A549 (cell line): ENCODE measurements around the gene RAB3GAP2. TPM values are rescaled to one million over a fixed set of nuclear protein-coding genes. Genes with fewer than 3 reads are reported as not detected.

ENCODE experiments used
- ATAC-seq, 2 experiments: fragments of 200-7000 bp in 1 of 2; fragments of >200 bp in 1 of 2; cut with Nextera tagmentation in 1 of 2; cut with Tn5 transposase in 1 of 2; 3 replicates each; pipeline versions ENCODE4 v1.8.0 to v1.9.1; 2018 to 2020; ENCODE audit warnings: mild to moderate bottlenecking in 1 of 2, moderate library complexity in 1 of 2
- CTCF ChIA-PET: fragments of 300-600 bp; sonication (Branson Sonifier 250); formaldehyde crosslinking; extraction: SDS; loops from one replicate; lab custom pipeline; 2021; ENCODE audit warnings: antibody characterized with exemption, inconsistent platforms; lab: Yijun Ruan, JAX
- POLR2A ChIA-PET: fragments of 350-600 bp; formaldehyde crosslinking; extraction: SDS; loops from one replicate; lab custom pipeline; 2021; ENCODE audit warnings: antibody characterized with exemption, inconsistent platforms; lab: Yijun Ruan, JAX
- DNase-seq, 2 experiments: peaks; one replicate each; pipeline versions ENCODE4 v3.0.0 to v3.0.0-alpha.2; 2011 to 2016; ENCODE audit warnings: low read depth in 1 of 2, low spot score in 1 of 2
- FAIRE-seq: peaks from 2 replicates; lab custom pipeline; 2011; peaks lifted over from hg19 to GRCh38; lab: Jason Lieb, UNC
- H3K27ac ChIP-seq, 2 experiments: fragments of >200 bp; sonication (Bioruptor Twin); formaldehyde crosslinking; 3 replicates each; pipeline ENCODE4 v1.5.1; 2016 to 2017
- H3K4me1 ChIP-seq: fragments of >200 bp; sonication (Bioruptor Twin); formaldehyde crosslinking; 3 replicates; pipeline ENCODE4 v1.6.1; 2016
- H3K4me2 ChIP-seq: fragments of >200 bp; sonication (Bioruptor Twin); formaldehyde crosslinking; 3 replicates; pipeline ENCODE4 v1.6.1; 2016
- H3K4me3 ChIP-seq: fragments of >200 bp; sonication (Bioruptor Twin); formaldehyde crosslinking; 3 replicates; pipeline ENCODE4 v1.5.1; 2016
- H3K9me3 ChIP-seq: fragments of >200 bp; sonication (Bioruptor Twin); formaldehyde crosslinking; 3 replicates; pipeline ENCODE4 v1.6.1; 2016
- CHD4 ChIP-seq: fragments of 200-600 bp; sonication (generic); IDR thresholded peaks from 2 replicates; pipeline ENCODE4 v1.6.1; 2016; ENCODE audit warnings: antibody characterized with exemption, mild to moderate bottlenecking, borderline replicate concordance
- FOXS1 ChIP-seq: fragments of 250-450 bp; sonication (Bioruptor Pico); IDR thresholded peaks from 2 replicates; pipeline ENCODE4 v1.5.0; 2020; ENCODE audit warnings: mild to moderate bottlenecking, moderate library complexity
- HOXA7 ChIP-seq: fragments of 250-450 bp; sonication (Bioruptor Pico); IDR thresholded peaks from 2 replicates; pipeline ENCODE4 v1.5.0; 2020; ENCODE audit warnings: mild to moderate bottlenecking, moderate library complexity
- JUNB ChIP-seq: fragments of >200 bp; sonication (Bioruptor Twin); formaldehyde crosslinking; IDR thresholded peaks from 2 replicates; pipeline ENCODE4 v1.6.1; 2016
- KDM1A ChIP-seq: fragments of 200-600 bp; sonication (generic); IDR thresholded peaks from 2 replicates; pipeline ENCODE4 v1.6.1; 2016; ENCODE audit warnings: low read depth, mild to moderate bottlenecking
- NFE2L2 ChIP-seq: fragments of 150-350 bp; conservative IDR thresholded peaks from 2 replicates; pipeline ENCODE4 v1.6.1; 2014; ENCODE audit warnings: low read length
- NPAS2 ChIP-seq: fragments of 250-450 bp; sonication (Bioruptor Pico); IDR thresholded peaks from 2 replicates; pipeline ENCODE4 v1.8.0; 2022; ENCODE audit warnings: mild to moderate bottlenecking, moderate library complexity, borderline replicate concordance
- TP53 ChIP-seq: fragments of 250-450 bp; sonication (Bioruptor Pico); IDR thresholded peaks from 2 replicates; pipeline ENCODE4 v1.5.0; 2021; ENCODE audit warnings: mild to moderate bottlenecking, moderate library complexity
- WGBS: methylation state at CpG from one replicate; pipeline ENCODE4 v1.1.6; 2017; ENCODE audit errors: missing lambda C conversion rate; 5-methylcytosine and 5-hydroxymethylcytosine counted together
- polyA plus RNA-seq, 4 experiments: library from polyadenylated mRNA; depleted of rRNA in 3 of 4; stranded (reverse); fragments of >200 nt; fragmentation: RNase III in 1 of 4; extraction: RNeasy Plus Mini Kit Qiagen cat#74134 plus additional on column Dnase treatment in 1 of 4; gene quantifications; 2 replicates in 3 of 4; 3 replicates in 1 of 4; pipeline ENCODE4 v1.2.3, GENCODE V29; 2011 to 2017
- TF ChIP-seq, protein P1 (sequence below): fragments of 150-350 bp; IDR thresholded peaks from 2 replicates; pipeline ENCODE4 v1.6.1; 2014; ENCODE audit warnings: low read depth, mild to moderate bottlenecking, low read length
- TF ChIP-seq, protein P2 (sequence below): fragments of 250-450 bp; sonication (Bioruptor Pico); IDR thresholded peaks from 2 replicates; pipeline ENCODE4 v1.5.0; 2020; ENCODE audit warnings: low read depth, mild to moderate bottlenecking, moderate library complexity
- TF ChIP-seq, protein P3 (sequence below): IDR thresholded peaks from 2 replicates; pipeline ENCODE4 v1.6.1; 2012
- TF ChIP-seq, protein P4 (sequence below): fragments of 200-600 bp; sonication (generic); IDR thresholded peaks from 2 replicates; pipeline ENCODE4 v1.6.1; 2016; ENCODE audit warnings: antibody characterized with exemption, mild to moderate bottlenecking, moderate library complexity
- TF ChIP-seq, protein P5 (sequence below): fragments of >200 bp; sonication (Bioruptor Twin); formaldehyde crosslinking; IDR thresholded peaks from 2 replicates; pipeline ENCODE4 v1.6.1; 2016
- TF ChIP-seq, protein P6 (sequence below): fragments of 450-650 bp; IDR thresholded peaks from 2 replicates; pipeline ENCODE4 v1.6.1; 2014; ENCODE audit warnings: antibody characterized with exemption

Gene RAB3GAP2
- polyA plus RNA-seq, 2 of the 4 experiments (the other 2 are of a cell fraction): 14.1 to 42.8 TPM

DNA sequence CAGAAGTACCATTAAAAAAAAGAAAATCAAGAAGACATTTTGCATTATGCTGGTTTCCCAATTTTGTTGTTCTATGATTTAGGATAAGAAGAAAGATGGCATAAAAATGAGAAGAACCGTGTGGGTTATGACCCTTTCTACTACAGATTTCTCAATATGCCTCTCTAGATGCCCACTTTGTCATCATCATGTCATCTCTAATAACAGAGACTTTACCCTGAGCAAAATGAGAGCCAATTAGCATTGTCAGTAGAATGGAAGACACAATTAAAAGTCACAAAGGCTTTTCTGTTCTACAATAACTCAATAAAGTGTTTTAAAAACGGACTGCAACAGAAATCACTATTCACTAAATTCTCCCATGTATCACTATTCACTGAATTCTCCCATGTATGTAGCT lies 85.5 kb downstream of the RAB3GAP2 start (continued):
- TF ChIP-seq, protein P1, sequence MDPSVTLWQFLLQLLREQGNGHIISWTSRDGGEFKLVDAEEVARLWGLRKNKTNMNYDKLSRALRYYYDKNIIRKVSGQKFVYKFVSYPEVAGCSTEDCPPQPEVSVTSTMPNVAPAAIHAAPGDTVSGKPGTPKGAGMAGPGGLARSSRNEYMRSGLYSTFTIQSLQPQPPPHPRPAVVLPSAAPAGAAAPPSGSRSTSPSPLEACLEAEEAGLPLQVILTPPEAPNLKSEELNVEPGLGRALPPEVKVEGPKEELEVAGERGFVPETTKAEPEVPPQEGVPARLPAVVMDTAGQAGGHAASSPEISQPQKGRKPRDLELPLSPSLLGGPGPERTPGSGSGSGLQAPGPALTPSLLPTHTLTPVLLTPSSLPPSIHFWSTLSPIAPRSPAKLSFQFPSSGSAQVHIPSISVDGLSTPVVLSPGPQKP: no peak
- TF ChIP-seq FOXS1 (CRISPR knock-in tag) (no peak), TP53 (CRISPR knock-in tag) (no peak), NFE2L2 (no peak)
- TF ChIP-seq, protein P2, sequence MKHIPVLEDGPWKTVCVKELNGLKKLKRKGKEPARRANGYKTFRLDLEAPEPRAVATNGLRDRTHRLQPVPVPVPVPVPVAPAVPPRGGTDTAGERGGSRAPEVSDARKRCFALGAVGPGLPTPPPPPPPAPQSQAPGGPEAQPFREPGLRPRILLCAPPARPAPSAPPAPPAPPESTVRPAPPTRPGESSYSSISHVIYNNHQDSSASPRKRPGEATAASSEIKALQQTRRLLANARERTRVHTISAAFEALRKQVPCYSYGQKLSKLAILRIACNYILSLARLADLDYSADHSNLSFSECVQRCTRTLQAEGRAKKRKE: no peak
- TF ChIP-seq, protein P3, sequence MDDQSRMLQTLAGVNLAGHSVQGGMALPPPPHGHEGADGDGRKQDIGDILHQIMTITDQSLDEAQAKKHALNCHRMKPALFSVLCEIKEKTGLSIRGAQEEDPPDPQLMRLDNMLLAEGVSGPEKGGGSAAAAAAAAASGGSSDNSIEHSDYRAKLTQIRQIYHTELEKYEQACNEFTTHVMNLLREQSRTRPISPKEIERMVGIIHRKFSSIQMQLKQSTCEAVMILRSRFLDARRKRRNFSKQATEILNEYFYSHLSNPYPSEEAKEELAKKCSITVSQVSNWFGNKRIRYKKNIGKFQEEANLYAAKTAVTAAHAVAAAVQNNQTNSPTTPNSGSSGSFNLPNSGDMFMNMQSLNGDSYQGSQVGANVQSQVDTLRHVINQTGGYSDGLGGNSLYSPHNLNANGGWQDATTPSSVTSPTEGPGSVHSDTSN: no peak

DNA sequence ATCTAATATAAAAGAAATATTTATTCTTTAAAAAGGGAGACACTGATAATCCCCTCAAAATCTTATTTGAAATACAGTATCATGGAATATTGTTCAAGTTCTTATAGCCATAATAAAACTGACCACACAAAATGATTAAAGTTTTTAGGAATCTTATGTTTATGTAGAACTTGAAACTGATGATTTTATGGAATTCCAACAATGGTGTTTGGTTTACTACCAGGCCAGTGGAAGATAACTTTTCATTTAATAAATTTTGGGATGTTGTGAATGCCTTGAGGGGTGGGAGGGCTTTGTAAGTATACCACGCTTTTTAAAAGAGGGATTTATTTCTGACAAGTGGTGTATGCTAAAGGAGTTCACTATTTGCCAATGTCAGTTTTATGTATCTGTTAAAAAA lies 87.7 kb downstream of the RAB3GAP2 start:
- WGBS: 90% methylated on average over 1 of the region's 1 CpG
- POLR2A ChIA-PET: no interaction called here
- FAIRE-seq: no peak
- TF ChIP-seq, protein P2: no peak
- TF ChIP-seq, protein P4, sequence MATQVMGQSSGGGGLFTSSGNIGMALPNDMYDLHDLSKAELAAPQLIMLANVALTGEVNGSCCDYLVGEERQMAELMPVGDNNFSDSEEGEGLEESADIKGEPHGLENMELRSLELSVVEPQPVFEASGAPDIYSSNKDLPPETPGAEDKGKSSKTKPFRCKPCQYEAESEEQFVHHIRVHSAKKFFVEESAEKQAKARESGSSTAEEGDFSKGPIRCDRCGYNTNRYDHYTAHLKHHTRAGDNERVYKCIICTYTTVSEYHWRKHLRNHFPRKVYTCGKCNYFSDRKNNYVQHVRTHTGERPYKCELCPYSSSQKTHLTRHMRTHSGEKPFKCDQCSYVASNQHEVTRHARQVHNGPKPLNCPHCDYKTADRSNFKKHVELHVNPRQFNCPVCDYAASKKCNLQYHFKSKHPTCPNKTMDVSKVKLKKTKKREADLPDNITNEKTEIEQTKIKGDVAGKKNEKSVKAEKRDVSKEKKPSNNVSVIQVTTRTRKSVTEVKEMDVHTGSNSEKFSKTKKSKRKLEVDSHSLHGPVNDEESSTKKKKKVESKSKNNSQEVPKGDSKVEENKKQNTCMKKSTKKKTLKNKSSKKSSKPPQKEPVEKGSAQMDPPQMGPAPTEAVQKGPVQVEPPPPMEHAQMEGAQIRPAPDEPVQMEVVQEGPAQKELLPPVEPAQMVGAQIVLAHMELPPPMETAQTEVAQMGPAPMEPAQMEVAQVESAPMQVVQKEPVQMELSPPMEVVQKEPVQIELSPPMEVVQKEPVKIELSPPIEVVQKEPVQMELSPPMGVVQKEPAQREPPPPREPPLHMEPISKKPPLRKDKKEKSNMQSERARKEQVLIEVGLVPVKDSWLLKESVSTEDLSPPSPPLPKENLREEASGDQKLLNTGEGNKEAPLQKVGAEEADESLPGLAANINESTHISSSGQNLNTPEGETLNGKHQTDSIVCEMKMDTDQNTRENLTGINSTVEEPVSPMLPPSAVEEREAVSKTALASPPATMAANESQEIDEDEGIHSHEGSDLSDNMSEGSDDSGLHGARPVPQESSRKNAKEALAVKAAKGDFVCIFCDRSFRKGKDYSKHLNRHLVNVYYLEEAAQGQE: no peak
- TF ChIP-seq, protein P5, sequence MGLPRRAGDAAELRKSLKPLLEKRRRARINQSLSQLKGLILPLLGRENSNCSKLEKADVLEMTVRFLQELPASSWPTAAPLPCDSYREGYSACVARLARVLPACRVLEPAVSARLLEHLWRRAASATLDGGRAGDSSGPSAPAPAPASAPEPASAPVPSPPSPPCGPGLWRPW: no peak
- TF ChIP-seq CHD4 (no peak), KDM1A (no peak)
- Histone ChIP-seq H3K9me3 (no peaks in the 10 kb centered on the region), H3K27ac (no peak overlapping the region), H3K4me2 (no peak overlapping the region), H3K4me1 (no peaks in the 10 kb centered on the region), H3K4me3 (no peak overlapping the region)
- CTCF ChIA-PET: no interaction called here
- DNase-seq: no peak
- no peak for ATAC-seq

DNA sequence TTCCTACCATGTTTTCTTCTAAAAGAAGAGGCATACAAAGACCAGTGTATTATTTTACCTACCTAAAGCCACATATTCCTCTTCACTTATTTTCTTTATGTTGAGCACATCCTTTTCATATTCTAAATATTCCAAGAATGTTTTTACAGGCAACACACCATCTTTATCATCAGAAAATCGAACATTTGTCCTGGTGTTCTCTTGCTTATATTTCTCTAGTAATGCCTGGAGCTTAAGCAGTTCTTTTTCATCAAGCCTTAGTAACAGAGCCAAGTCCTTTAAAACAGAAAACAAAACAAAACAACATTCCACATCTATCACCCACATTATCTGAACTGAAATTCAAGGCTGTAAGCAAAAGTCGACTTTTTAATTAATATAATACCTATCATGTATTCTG lies 89.6 kb downstream of the RAB3GAP2 start:
- TF ChIP-seq, protein P6, sequence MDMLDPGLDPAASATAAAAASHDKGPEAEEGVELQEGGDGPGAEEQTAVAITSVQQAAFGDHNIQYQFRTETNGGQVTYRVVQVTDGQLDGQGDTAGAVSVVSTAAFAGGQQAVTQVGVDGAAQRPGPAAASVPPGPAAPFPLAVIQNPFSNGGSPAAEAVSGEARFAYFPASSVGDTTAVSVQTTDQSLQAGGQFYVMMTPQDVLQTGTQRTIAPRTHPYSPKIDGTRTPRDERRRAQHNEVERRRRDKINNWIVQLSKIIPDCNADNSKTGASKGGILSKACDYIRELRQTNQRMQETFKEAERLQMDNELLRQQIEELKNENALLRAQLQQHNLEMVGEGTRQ: no peak
- TF ChIP-seq JUNB (no peak), HOXA7 (CRISPR knock-in tag) (no peak), NPAS2 (no peak)
- H3K4me1 ChIP-seq: no peaks in the 10 kb centered on the region
- WGBS: 74% methylated on average over 2 of the region's 2 CpGs
- CTCF ChIA-PET: no interaction called here
- ATAC-seq (no peak), FAIRE-seq (no peak), DNase-seq (no peak)
- no peak overlapping the region for H3K27ac ChIP-seq
- H3K9me3 ChIP-seq: no peaks in the 10 kb centered on the region
- POLR2A ChIA-PET: no interaction called here
- no peak overlapping the region for H3K4me2 ChIP-seq
- no peak overlapping the region for H3K4me3 ChIP-seq
